ENCODE data around the gene CACNA2D4. TPM values are rescaled to one million over a fixed set of nuclear protein-coding genes. Genes with fewer than 3 reads are reported as not detected.
A peak's percentile ranks its signal among the peaks of the same experiment; 100 is the strongest.

The CACNA2D4 gene
- total RNA-seq, 1 donor from 2014 or later, result 1.2 TPM

GRCh38 chr12:1787714-1788113 is 130.7 kb downstream of the CACNA2D4 start:
- Histone ChIP-seq H3K36me3 (peaks cover 40% of the 10 kb centered on the region), H3K27ac (replicated peaks) (no peak overlapping the region), H3K4me1 (peaks cover 18% of the 10 kb centered on the region), H3K4me3 (no peak overlapping the region), H3K27me3 (ENCODE audit: low read depth) (no peaks in the 10 kb centered on the region), H3K9me3 (replicated peaks) (no peaks in the 10 kb centered on the region)
- intact Hi-C loops (cut with micrococcal nuclease), result no loop called here
- no peak for TF ChIP-seq CTCF (IDR thresholded peaks at IDR 0.05; ENCODE audit: borderline replicate concordance)
- no peak for DNase-seq

- TF ChIP-seq CTCF (IDR thresholded peaks at IDR 0.05; ENCODE audit: borderline replicate concordance), result no peak
- no peaks in the 10 kb centered on the region for H3K9me3 ChIP-seq (replicated peaks)
- no peak overlapping the region for H3K4me3 ChIP-seq
- peaks cover 46% of the 10 kb centered on the region for H3K36me3 ChIP-seq
- intact Hi-C loops (cut with micrococcal nuclease), result no loop called here
- no peak for DNase-seq
- H3K4me1 ChIP-seq, result peaks cover 36% of the 10 kb centered on the region
- no peak overlapping the region for H3K27ac ChIP-seq (replicated peaks)
- H3K27me3 ChIP-seq (ENCODE audit: low read depth), result no peaks in the 10 kb centered on the region
Observed at GRCh38 chr12:1782215-1782614, 136.2 kb downstream of the CACNA2D4 start.

- no peak overlapping the region for H3K27ac ChIP-seq (replicated peaks)
- no peak overlapping the region for H3K4me3 ChIP-seq
- H3K4me1 ChIP-seq, result peaks cover 38% of the 10 kb centered on the region
- no peak for DNase-seq
- TF ChIP-seq CTCF (IDR thresholded peaks at IDR 0.05; ENCODE audit: borderline replicate concordance), result no peak
- intact Hi-C loops (cut with micrococcal nuclease), result no loop called here
- H3K27me3 ChIP-seq (ENCODE audit: low read depth), result no peaks in the 10 kb centered on the region
- H3K36me3 ChIP-seq, result peaks cover 42% of the 10 kb centered on the region
- no peaks in the 10 kb centered on the region for H3K9me3 ChIP-seq (replicated peaks)
Observed at GRCh38 chr12:1781772-1782171, 136.7 kb downstream of the CACNA2D4 start.

GRCh38 chr12:1779783-1780182 is 138.7 kb downstream of the CACNA2D4 start:
- Histone ChIP-seq H3K9me3 (replicated peaks) (no peaks in the 10 kb centered on the region), H3K27ac (replicated peaks) (peak overlapping the region; percentile 47), H3K4me1 (peaks cover 57% of the 10 kb centered on the region), H3K27me3 (ENCODE audit: low read depth) (no peaks in the 10 kb centered on the region), H3K4me3 (no peak overlapping the region), H3K36me3 (peaks cover 29% of the 10 kb centered on the region)
- TF ChIP-seq CTCF (IDR thresholded peaks at IDR 0.05; ENCODE audit: borderline replicate concordance), result no peak
- intact Hi-C loops (cut with micrococcal nuclease), result no loop called here
- no peak for DNase-seq

- intact Hi-C loops (cut with micrococcal nuclease), result no loop called here
- Histone ChIP-seq H3K4me3 (no peak overlapping the region), H3K27ac (replicated peaks) (peak overlapping the region; percentile 47), H3K4me1 (peaks cover 64% of the 10 kb centered on the region), H3K36me3 (peaks cover 24% of the 10 kb centered on the region), H3K9me3 (replicated peaks) (no peaks in the 10 kb centered on the region), H3K27me3 (ENCODE audit: low read depth) (no peaks in the 10 kb centered on the region)
- TF ChIP-seq CTCF (IDR thresholded peaks at IDR 0.05; ENCODE audit: borderline replicate concordance), result no peak
- no peak for DNase-seq
Observed at GRCh38 chr12:1778911-1779310, 139.5 kb downstream of the CACNA2D4 start.

- Histone ChIP-seq H3K27ac (replicated peaks) (no peak overlapping the region), H3K9me3 (replicated peaks) (no peaks in the 10 kb centered on the region), H3K4me1 (peaks cover 75% of the 10 kb centered on the region), H3K4me3 (no peak overlapping the region), H3K27me3 (ENCODE audit: low read depth) (no peaks in the 10 kb centered on the region), H3K36me3 (peaks cover 24% of the 10 kb centered on the region)
- no peak for TF ChIP-seq CTCF (IDR thresholded peaks at IDR 0.05; ENCODE audit: borderline replicate concordance)
- intact Hi-C loops (cut with micrococcal nuclease), result no loop called here
- DNase-seq, result no peak
Observed at GRCh38 chr12:1777798-1778197, 140.7 kb downstream of the CACNA2D4 start.
